ENCODE data around the gene KCNMA1.

KCNMA1 gene

DNA sequence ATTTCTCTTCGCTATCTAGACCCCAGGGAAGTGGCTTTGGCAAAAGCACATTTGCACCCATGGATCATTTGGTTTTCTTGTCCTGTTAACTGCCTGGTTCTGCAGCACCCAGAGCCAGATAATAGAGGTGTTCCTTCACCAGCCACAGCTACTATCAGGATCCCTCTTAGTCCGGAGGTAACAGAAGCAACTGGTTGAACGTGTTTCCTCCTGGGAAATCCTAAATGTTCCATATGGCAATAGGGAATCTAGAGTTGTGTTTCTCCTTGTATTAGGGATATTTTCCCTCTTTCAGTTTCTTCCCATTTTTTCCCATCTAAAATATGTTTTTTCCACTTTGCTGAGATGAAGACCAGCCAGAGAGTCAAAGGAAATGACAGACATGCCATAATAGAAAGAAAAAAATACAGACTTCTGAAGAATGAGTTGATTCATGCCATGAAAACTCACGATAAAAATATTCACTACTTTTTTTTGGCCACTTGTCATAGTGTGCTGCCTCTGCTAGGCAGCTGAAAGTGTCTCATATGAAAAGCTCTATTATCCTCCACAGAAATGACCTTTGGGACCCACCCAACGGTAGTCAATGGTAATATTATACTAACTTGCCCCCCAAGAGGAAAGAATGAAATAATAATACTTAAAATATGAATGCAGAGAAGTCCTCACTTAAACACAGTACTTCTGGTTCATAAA lies 472.8 kb downstream of the KCNMA1 start:
- TF ChIP-seq, protein P1, sequence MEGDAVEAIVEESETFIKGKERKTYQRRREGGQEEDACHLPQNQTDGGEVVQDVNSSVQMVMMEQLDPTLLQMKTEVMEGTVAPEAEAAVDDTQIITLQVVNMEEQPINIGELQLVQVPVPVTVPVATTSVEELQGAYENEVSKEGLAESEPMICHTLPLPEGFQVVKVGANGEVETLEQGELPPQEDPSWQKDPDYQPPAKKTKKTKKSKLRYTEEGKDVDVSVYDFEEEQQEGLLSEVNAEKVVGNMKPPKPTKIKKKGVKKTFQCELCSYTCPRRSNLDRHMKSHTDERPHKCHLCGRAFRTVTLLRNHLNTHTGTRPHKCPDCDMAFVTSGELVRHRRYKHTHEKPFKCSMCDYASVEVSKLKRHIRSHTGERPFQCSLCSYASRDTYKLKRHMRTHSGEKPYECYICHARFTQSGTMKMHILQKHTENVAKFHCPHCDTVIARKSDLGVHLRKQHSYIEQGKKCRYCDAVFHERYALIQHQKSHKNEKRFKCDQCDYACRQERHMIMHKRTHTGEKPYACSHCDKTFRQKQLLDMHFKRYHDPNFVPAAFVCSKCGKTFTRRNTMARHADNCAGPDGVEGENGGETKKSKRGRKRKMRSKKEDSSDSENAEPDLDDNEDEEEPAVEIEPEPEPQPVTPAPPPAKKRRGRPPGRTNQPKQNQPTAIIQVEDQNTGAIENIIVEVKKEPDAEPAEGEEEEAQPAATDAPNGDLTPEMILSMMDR (IDR thresholded peaks at IDR 0.05; ENCODE audit: insufficient read depth, missing control alignments) = no peak
- DNase-seq (ENCODE audit: insufficient read length, low spot score) = no peak
- FAIRE-seq = no peak

DNA sequence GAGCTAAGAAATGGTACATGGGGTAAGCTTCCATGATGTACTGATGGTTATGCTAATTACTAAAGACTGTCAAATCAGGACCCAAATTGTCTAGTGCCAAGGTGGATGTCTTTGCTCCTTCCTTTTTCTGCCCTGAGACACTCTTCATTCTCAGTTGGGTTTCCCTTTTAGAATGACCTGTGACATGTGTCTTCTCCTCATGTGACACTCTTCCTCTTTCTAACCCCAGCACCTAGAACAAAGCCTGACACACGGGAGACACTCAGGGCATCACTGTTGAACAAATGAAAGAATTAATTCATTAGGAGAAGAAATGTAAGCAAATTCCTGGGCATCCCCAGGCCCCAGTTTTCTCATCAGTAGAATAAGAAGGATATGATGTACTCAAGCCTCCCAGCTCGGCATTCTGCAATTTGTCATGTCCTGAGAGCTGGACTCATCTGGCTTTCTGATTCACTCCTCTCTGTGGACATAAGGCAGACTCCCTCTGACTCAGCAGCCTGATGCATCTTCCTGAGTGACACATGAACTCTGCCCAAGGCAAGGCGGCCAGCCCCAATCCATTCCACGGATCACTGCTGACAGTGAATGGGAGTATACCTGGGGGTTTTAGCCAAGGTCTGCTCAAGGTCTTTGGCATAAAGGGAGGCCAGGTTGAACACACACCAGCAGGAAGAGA lies 473.8 kb downstream of the KCNMA1 start:
- TF ChIP-seq, protein P1 (IDR thresholded peaks at IDR 0.05; ENCODE audit: insufficient read depth, missing control alignments) = no peak
- DNase-seq (ENCODE audit: insufficient read length, low spot score) (no peak), FAIRE-seq (no peak)

DNA sequence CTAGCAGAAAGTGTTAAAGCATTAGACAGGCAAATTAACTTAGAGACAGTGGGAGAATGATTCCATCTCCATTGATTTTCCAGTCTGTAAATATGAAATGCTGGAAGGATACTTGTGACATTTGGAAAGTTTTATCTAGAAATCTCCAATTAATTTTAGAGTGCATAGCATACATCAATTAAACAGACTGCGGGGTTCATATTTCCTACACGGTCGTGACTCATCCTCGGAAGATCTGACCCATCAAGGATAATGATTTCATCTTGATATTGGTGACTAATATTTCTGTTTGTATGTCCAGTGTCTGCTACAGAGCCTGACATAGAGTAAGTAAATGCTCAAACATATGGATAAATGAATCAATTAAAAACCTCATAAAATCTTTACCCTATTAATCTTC lies 474.9 kb downstream of the KCNMA1 start:
- DNase-seq (ENCODE audit: insufficient read length, low spot score) (no peak), FAIRE-seq (no peak)
- TF ChIP-seq, protein P1 (IDR thresholded peaks at IDR 0.05; ENCODE audit: insufficient read depth, missing control alignments) = no peak

DNA sequence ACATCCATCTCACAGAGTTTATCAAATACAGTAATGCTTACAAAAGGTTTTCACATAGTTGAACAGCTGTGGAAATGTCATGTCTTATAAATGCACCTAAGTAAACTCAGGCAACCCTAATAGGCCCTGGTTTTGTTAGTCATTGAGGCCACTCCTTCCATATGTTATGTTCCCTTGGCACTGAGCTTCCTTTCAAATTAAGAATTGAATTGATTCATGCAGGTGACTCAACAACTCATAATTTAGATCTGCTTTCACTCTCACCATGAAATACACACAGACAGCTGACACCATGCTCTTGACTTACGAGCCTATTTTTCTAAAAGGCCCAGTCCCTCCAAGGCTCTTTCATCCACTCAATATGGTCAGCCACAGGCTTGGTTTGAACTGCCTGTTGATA lies 476.9 kb downstream of the KCNMA1 start:
- no peak for DNase-seq (ENCODE audit: insufficient read length, low spot score)
- no peak for FAIRE-seq

DNA sequence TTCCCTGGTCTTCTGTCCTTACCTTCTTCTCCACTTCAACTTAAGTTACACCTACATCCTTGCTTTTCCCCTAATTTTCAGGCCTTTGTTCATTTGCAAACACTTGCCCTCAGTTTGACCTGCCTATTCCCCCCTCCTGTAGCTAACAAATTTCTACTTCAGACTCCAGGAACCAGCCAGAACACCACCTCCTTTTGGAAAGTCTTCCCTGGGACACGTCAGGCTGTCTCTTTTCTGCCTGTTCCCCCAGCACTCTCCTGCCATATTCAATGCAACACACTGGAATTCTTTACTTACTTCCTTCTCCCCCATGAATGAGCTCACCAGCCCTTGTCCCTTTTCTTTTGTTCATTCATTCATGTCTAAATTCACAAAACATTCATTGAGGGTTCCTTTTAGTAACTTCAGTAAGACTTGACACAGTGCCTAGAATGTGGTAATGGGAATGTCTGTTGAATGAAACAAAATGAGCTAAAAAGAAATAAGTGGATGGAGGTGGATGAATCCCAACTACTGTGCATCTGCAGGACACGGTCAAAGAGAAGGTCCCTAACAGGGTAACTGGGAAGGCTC lies 478.0 kb downstream of the KCNMA1 start:
- DNase-seq (ENCODE audit: insufficient read length, low spot score) (no peak), FAIRE-seq (no peak)
- TF ChIP-seq, protein P1 (IDR thresholded peaks at IDR 0.05; ENCODE audit: insufficient read depth, missing control alignments) = no peak

More for the DNA sequence above, 476.9 kb downstream of the KCNMA1 start:
- TF ChIP-seq, protein P1 (IDR thresholded peaks at IDR 0.05; ENCODE audit: insufficient read depth, missing control alignments) = no peak

DNA sequence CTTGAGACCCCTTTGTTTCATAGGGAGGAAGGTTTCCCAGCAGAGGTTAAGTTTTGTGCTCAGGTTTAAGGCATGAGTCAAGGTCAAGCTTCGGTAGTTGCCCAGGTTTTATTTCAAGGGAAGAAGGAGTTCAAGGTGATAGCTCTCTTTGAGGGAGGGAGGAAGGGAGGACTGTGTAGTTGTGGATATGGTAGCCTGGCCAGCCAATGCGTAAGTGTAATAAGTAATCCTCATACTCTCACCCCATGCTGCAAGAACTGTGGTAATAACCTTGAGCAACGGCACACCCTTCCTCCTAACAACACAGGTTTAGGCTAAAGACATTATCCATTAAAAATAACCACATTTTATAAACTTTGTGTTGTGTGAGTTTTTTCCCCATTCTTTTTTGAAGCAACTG lies 478.9 kb downstream of the KCNMA1 start:
- FAIRE-seq = no peak
- DNase-seq (ENCODE audit: insufficient read length, low spot score) = no peak
- TF ChIP-seq, protein P1 (IDR thresholded peaks at IDR 0.05; ENCODE audit: insufficient read depth, missing control alignments) = no peak

Data from D721Med (cell line).